HG03103 (cell line): Measurements from ENCODE around the gene KLHDC8A.
"Not testable (repeated sequence)": the region's sequence is repeated elsewhere in the genome, so short reads cannot be mapped to it uniquely, and the experiment has no call there.

Experiments used
- ATAC-seq: cut with Tn5 transposase; IDR thresholded peaks from one replicate; pipeline ENCODE4 v1.9.1; 2021; ENCODE audit warnings: low read depth; ENCODE audit not compliant: unreplicated experiment

Gene KLHDC8A

GRCh38 chr1:205356440-205357139 is at the start of gene KLHDC8A:
Gene KLHDC8A (minus strand): TSS chr1:205356922. CDS start chr1:205343604, 13,318 bp downstream.
- no peak for ATAC-seq

GRCh38 chr1:205406252-205406651 is 49.5 kb upstream of the KLHDC8A start:
- not testable (repeated sequence) for ATAC-seq

GRCh38 chr1:205404484-205404883 is 47.8 kb upstream of the KLHDC8A start:
- ATAC-seq: not testable (repeated sequence)

- no peak for ATAC-seq
Observed at GRCh38 chr1:205398586-205398985, 41.9 kb upstream of the KLHDC8A start.

- ATAC-seq: no peak
Observed at GRCh38 chr1:205396967-205397616, 40.4 kb upstream of the KLHDC8A start.

- ATAC-seq: no peak
Observed at GRCh38 chr1:205395616-205396015, 38.9 kb upstream of the KLHDC8A start.

- no peak for ATAC-seq
Observed at GRCh38 chr1:205392650-205393049, 35.9 kb upstream of the KLHDC8A start.

- ATAC-seq: no peak
Observed at GRCh38 chr1:205391386-205391785, 34.7 kb upstream of the KLHDC8A start.

- ATAC-seq: no peak
Observed at GRCh38 chr1:205387845-205388244, 31.1 kb upstream of the KLHDC8A start.

- not testable (repeated sequence) for ATAC-seq
Observed at GRCh38 chr1:205382990-205383389, 26.3 kb upstream of the KLHDC8A start.

- ATAC-seq: no peak
Observed at GRCh38 chr1:205382561-205382960, 25.8 kb upstream of the KLHDC8A start.

GRCh38 chr1:205381305-205381704 is 24.6 kb upstream of the KLHDC8A start:
- no peak for ATAC-seq

- no peak for ATAC-seq
Observed at GRCh38 chr1:205380882-205381281, 24.2 kb upstream of the KLHDC8A start.

- no peak for ATAC-seq
Observed at GRCh38 chr1:205379056-205379455, 22.3 kb upstream of the KLHDC8A start.

GRCh38 chr1:205377355-205377754 is 20.6 kb upstream of the KLHDC8A start:
- no peak for ATAC-seq

- ATAC-seq: no peak
Observed at GRCh38 chr1:205376739-205377138, 20.0 kb upstream of the KLHDC8A start.

- no peak for ATAC-seq
Observed at GRCh38 chr1:205375835-205376545, 19.3 kb upstream of the KLHDC8A start.

GRCh38 chr1:205374210-205375078 is 17.7 kb upstream of the KLHDC8A start:
- ATAC-seq: no peak

GRCh38 chr1:205373798-205374175 is 17.1 kb upstream of the KLHDC8A start:
- no peak for ATAC-seq

GRCh38 chr1:205373022-205373797 is 16.5 kb upstream of the KLHDC8A start:
- no peak for ATAC-seq
